ENCODE measurements around the gene ACO2.
"Not testable (repeated sequence)": the region's sequence is repeated elsewhere in the genome, so short reads cannot be mapped to it uniquely, and the experiment has no call there.

Gene ACO2

GRCh38 chr22:41567512-41567768 lies 98.5 kb downstream of the ACO2 start:
- DNase-seq (ENCODE audit: insufficient read length, low spot score) (no peak), FAIRE-seq (no peak)
- no peak for TF ChIP-seq CTCF (IDR thresholded peaks at IDR 0.05; ENCODE audit: insufficient read depth, missing control alignments)

DNA sequence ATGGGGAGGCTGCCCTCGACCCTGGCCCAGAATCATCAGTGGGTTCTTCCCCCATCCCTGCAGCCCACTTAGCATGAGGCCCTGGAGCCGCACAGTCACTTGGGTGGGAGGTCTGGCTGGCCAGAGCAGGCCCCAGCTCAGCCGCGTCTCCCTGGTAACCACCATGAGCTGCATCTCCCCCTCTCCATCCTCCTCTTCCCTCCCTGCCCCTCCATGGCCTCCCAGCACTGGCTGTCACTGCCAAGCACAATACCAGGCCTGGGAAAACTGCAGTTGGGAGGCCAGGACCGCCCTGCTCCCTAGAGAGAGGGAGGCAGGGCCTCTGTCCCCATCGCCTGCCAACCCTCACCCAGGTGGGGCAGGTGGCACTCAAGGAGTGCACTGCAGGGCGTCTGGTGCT lies 99.9 kb downstream of the ACO2 start:
- TF ChIP-seq CTCF (IDR thresholded peaks at IDR 0.05; ENCODE audit: insufficient read depth, missing control alignments): no peak
- no peak for FAIRE-seq
- no peak for DNase-seq (ENCODE audit: insufficient read length, low spot score)

GRCh38 chr22:41570221-41570620 lies 101.3 kb downstream of the ACO2 start:
- FAIRE-seq (no peak), DNase-seq (ENCODE audit: insufficient read length, low spot score) (no peak)
- TF ChIP-seq CTCF (IDR thresholded peaks at IDR 0.05; ENCODE audit: insufficient read depth, missing control alignments): no peak

- FAIRE-seq (no peak), DNase-seq (ENCODE audit: insufficient read length, low spot score) (no peak)
- no peak for TF ChIP-seq CTCF (IDR thresholded peaks at IDR 0.05; ENCODE audit: insufficient read depth, missing control alignments)
Measured at GRCh38 chr22:41571786-41572185, 102.9 kb downstream of the ACO2 start.

DNA sequence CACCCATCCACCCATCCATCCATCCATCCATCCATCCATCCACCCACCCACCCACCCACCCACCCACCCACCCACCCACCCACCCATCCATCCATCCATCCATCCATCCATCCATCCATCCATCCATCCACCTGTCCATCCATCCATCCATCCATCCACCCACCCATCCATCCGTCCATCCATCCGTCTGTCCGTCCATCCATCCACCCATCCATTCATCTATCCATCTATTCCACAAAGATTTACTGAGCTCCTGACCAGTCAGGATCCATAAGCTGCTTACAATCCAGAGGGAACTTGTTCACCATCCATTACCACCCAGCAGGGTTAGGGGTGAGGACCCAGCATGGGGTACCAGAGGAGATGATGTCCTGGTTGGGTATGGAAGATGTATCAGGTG lies 103.4 kb downstream of the ACO2 start:
- not testable (repeated sequence) for FAIRE-seq

DNA sequence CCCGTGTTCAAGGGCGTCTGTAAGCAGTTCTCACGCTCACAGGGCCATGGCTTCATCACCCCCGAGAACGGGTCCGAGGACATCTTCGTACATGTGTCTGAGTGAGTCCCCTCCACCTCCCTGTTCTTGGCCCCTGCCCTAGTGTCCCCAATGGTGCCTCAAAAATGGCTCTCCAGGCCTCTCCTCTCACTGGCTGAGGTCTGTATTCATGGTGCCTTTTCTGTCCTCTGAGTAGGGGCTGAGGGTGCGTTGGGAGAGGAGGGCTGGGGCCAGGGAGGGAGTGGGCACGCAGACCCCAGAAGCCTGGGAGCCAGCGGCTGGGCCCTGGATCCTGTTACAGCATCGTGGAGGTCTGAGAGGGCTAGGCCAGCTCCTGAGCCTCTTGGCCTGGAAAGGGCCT lies 104.8 kb downstream of the ACO2 start:
- DNase-seq (ENCODE audit: insufficient read length, low spot score) (no peak), FAIRE-seq (no peak)
- no peak for TF ChIP-seq CTCF (IDR thresholded peaks at IDR 0.05; ENCODE audit: insufficient read depth, missing control alignments)

More for the DNA sequence above, 103.4 kb downstream of the ACO2 start:
- not testable (repeated sequence) for DNase-seq (ENCODE audit: insufficient read length, low spot score)

DNA sequence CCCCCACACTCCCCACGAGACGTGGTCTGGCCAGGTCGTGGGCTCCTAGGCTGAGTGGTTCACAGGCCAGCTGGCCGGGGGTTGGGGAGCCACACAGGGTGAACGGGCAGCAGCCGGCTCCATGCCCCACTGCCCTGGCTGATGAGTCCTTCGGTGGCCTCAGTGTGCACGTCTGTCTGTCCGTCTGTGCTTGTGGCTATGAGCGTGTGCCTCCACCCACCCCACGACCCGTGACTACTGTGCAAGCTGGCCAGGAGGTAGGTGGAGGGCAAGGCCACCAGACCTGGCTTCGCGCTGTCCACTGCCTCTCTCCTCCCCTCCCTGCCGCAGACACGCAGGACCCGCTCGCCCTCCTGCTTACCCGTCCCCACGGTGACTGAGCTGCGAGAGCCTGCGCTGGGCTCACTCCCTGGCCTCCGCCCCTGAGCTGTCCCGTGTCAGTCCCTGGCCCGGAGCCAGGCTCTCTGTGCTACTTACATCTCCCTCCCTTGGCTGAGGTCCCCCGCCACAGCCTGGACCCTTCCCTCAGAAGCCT lies 106.0 kb downstream of the ACO2 start:
- FAIRE-seq (no peak), DNase-seq (ENCODE audit: insufficient read length, low spot score) (no peak)
- TF ChIP-seq CTCF (IDR thresholded peaks at IDR 0.05; ENCODE audit: insufficient read depth, missing control alignments): no peak

GRCh38 chr22:41575533-41575932 lies 106.6 kb downstream of the ACO2 start:
- DNase-seq (ENCODE audit: insufficient read length, low spot score): no peak
- no peak for TF ChIP-seq CTCF (IDR thresholded peaks at IDR 0.05; ENCODE audit: insufficient read depth, missing control alignments)
- FAIRE-seq: no peak

Data from D721Med (cell line).